GM18499 (cell line): ENCODE measurements around the gene OGT.
"Not testable (repeated sequence)": the region's sequence is repeated elsewhere in the genome, so short reads cannot be mapped to it uniquely, and the experiment has no call there.

Experiments used
- ATAC-seq: cut with Tn5 transposase; IDR thresholded peaks from one replicate; pipeline ENCODE4 v1.9.1; 2021; ENCODE audit warnings: moderate number of reproducible peaks; ENCODE audit not compliant: insufficient read depth, unreplicated experiment

OGT gene

DNA sequence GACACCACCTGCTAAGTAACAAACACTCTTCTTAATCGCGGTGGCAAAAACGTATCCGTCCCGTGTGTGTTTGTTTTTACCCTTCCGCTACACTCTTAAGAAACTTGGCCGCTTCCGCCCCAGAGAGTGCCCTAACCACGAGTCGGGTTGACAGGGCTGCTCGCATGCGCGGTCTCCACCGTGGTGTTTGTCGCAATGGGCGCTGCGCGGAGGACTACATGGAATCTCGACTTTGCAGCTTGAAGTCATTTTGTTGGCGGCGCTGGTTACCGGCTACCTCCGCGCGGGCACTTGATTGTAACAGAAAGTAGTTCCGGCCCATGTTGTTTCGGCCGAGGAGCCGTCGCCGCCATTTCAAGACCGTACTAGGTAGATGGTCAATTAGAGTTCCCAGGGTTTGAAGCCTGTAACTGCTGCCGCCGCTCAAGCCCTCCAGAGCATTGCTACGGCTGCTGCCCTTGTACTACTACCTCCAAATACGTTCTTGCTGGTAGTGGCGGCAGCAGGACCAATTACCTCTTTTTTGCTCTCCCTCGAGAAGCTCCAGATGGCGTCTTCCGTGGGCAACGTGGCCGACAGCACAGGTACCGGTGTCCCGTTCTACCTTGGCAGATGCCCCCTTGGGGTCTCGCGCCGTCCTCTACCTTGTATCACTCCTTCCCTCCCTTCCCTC, at the start of gene OGT:
TSS of gene OGT (plus strand) at position 352 of the 673 bp plus-strand sequence. CDS start at position 548, 196 bp downstream.
- peak; percentile 56 for ATAC-seq

DNA sequence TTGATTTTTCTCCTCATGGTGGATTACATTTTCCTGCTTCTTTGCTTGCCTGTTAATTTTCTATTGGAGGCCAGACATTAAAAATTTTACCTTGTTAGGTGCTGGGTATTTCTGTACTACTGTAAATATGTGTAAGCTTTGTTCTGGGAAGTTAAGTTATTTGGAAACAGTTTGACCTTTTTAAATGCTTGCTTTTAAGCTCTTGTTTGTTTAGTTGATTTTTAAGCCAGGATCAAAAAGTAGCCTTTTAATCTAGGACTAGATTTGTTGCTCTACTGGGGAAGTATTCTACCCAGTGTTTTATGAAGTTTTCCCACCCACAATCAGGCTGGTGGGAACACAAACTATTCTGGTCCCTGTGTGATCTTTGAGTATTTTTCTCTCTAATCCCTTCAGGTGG, 45.1 kb upstream of the OGT start:
- ATAC-seq = no peak

DNA sequence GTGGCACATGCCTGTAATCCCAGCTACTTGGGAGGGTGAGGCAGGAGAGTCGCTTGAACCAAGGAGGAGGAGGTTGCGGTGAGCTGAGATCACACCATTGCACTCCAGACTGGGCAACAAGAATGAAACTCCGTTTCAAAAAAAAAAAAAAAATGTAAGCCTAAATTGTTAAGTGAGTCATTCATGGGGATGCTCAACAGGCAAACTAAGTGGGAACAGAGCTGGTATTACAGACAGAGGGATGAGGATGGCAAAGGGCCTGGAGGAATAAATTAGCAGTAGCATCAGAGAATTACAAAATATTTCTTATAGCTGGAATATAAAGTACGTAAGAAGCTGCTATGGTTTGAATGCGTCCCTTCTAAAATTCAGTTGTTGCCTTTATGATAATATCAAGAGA, 43.4 kb upstream of the OGT start:
- ATAC-seq = no peak

DNA sequence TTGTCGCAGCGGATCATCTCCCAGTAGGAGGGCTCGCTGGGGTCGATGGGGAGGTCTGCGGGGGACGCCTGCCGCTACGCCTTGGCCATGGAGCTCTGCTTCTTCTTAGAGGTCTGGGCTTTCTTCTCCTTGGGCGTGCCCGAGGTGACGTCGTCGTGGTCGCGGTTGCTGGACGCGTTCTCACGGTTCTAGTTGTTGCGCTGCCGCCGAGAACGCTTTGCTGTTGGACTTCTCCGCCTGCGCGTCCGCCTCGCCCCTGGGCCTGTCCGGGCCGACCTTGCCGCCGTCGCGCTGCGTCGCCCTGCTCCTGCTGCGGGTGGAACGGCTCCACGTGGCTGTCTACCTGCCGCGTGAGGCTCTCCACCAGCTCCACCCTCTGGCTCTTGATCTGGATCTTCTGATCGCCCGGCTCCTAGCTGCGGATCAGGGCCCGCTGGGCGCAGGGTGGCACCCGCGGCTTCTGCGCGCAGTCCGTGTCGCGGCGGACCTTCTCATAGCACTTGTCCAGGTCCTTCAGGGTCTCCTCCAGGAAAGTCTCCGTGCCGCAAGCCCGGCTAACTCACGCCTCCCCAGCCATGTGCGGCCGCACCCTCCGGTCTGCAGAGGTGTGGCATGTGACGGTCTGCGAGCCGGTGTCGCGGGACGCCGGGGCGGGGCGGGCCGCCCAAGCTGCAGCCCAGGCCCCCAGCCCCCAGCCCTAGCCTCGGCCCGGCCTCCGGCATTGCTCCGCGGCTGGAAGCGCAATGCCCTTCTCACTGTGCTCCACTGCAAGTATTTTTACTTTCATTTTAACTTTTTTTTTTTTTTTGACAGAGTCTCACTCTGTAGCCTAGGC, 40.5 kb upstream of the OGT start:
- no peak for ATAC-seq

DNA sequence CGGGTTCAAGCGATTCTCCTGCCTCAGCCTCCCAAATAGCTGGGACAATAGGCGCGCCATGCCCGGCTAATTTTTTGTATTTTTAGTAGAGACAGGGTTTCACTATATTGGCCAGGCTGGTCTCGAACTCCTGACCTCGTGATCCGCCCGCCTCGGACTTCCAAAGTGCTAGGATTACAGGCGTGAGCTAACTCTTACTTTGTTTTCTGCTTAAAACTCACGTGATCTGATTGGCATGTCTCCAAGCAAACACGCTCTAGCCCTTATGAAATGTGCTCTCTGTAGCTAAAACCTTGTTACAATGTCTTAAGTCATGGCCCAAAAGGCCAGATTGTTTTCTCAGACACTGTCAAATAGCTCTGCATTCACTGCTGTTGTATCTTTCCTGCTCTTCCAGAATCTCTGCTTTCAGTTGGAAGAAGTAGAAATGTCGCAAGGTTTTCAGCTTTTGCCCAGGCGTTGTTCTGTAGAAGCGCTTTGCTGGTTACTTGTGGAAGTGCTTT, 39.7 kb upstream of the OGT start:
- ATAC-seq = no peak

DNA sequence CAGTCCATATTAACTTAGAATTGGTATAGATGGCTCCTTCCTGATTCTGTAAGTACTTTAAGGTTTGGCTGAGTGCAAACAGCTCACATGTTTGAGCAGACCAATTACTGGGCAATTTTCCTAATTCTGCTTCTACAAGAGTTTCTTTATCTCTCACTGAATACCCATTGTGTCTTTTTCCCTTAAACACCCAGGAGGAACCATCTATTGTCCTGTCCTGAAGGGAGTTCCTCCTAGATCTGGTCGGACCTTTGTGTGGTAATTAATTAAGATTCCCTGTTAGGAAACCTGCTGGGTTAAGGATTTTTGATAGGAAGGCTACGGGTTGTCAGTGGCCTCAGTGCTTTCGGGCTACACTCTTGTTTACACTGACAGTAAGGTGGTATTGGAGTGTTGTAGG, 36.9 kb upstream of the OGT start:
- not testable (repeated sequence) for ATAC-seq

DNA sequence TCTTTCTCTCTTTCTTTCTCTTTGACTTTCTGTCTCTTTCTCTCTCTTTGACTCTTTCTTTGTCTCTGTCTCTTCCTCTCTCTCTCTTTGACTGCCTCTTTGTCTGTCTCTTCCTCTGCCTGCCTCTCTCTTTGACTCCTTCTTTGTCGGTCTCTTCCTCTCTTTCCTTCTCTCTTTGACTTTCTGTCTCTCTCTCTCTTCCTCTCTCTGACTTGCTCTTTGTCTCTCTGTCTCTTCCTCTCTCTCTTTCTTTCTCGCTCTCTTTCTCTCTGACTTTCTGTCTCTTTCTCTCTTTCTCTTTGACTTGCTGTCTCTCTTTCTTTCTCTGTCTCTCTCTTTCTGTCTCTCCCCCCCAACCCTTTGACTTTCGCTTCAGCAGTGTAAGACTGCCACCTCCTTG, 36.4 kb upstream of the OGT start:
- ATAC-seq = no peak

DNA sequence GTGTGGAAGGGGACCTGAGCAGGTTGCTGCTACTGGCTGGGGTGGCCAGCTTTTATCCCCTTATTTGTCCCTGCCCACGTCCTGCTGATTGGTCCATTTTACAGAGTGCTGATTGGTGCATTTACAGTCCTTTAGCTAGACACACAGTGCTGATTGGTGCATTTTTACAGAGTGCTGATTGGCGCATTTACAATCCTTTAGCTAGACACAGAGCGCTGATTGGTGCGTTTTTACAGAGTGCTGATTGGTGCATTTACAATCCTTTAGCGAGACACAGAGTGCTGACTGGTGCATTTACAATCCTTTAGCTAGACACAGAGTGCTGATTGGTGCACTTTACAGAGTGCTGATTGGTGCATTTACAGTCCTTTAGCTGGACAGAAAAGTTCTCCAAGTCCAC, 30.8 kb upstream of the OGT start:
- ATAC-seq = not testable (repeated sequence)

DNA sequence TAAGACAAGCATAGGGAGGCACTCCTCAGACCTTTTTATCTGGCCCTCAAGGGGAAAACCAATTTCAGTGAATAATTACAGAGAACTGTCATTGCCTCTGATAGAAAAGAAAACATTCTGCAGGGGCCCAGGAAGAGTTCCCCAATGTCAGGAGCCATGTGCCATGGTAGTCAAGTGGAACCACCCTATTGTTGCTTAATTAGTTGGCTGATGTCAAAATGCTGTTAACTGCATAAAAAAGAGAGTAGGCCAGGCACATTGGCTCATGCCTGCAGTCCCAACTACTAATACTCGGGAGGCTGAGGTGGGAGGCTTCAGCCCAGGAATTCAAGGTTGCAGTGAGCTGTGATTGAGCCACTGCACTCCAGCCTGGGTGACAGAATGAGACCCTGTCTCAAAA, 28.6 kb upstream of the OGT start:
- no peak for ATAC-seq

DNA sequence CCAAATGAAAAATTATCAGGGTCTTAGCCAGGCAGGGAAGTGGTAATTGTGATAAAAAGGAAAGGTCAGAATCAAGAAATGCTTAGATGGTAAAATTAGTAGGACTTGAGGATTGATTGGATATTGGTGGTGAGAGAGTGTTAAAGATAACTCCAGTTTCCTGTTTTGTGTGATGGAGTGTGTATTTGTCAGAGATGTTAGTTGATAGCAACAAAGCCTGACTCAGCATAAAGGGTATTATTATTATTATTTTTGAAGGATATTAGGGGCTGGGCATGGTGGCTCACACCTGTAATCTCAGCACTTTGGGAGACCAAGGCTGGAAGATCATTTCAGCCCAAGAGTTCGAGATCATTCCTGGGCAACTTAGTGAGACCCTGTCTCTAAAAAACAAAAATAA, 23.6 kb upstream of the OGT start:
- no peak for ATAC-seq

DNA sequence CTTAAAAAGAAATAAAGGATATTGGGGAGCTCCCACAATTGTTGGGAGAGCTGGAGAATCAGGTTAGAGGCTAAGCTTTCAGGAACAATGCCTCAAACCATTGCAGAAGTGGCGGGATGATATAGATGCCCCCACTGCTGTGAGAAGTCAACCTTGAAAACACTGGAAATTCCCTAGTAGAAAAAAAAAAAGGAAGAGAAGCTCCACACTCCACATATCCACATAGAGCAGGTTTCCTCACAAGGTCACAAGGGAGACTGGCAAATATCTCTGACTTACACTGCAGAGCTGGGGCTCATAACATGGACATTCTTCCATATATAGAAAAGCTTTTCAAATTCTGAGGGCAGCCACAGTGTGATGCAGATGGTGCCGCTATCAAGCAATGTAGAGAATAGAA, 22.7 kb upstream of the OGT start:
- ATAC-seq = no peak

DNA sequence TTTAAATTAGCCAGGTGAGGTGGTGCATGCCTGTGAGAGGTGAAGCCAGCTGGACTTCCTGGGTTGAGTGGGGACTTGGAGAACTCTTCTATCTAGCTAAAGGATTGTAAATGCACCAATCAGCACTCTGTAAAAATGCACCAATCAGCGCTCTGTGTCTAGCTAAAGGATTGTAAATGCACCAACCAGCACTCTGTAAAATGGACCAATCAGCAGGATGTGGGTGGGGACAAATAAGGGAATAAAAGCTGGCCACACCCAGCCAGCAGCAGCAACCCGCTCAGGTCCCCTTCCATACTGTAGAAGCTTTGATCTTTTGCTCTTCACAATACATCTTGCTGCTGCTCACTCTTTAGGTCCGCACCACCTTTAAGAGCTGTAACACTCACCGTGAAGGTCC, 19.2 kb upstream of the OGT start:
- not testable (repeated sequence) for ATAC-seq

DNA sequence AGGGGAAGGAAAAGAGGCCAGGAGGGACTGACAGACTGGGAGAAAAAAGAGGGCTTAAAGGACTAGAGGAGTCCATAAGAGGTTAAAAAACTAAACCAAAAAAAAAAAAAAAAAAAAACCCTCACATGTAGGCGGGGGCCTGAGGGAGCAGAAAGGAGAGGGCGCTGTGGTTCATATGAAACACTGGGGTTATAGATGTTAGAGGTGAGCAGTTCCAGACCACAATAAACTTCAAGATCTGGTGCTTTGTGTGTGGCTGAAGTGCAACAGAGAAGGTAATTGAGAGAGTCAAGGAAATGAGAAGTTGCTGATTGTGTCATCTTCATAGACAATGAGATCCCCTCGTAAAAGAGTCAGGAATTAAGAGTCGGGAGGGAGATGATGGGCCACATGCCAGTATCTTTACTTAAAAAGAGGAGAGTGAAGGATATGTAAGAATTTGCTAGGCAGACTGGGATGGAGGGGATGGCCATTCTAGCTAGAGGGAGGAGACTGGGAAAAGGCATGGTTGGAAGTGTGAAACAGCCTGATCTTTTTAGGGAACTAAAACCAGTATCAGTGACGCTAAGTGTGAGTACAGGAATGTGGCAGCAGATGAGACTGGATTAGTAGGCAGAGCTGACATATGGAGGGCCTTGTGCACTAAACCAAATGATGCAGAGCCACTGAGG, 18.4 kb upstream of the OGT start:
- peak; percentile 80 for ATAC-seq

DNA sequence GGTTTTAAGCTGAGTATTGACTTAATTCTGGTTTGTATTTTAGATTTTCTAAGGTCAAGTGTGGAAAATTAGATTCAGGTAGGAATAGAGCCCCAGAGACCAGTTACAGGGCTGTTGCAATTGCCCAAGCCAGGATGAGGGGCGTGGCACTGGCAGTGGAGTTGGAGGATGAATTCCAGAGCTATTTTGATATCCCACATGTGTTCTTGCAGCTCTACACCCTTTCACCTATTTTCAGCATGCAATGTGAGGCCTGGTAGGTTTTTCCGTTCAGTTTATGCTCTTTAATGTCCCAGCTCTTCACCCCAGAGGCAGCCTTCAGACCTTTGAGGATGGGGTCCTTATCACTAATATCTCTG, 17.9 kb upstream of the OGT start:
- no peak for ATAC-seq

DNA sequence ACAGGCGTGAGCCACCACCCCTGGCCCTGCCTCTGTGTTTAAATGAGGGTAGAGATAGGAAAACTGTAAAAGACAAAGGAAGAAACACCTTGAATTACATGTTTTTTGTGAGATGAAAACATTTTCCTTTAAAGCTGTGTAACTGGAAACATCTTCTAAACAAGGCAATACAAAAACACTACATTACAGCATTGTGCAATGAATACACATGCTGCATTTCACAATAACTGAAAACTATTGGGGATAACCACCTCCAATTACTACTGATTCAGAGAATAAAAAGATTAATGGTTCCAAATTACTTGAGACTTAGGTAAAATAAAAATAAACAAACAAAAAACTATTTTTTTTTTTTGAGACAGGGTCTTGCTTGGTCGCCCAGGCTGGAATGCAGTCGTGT, 7.6 kb upstream of the OGT start:
- no peak for ATAC-seq

DNA sequence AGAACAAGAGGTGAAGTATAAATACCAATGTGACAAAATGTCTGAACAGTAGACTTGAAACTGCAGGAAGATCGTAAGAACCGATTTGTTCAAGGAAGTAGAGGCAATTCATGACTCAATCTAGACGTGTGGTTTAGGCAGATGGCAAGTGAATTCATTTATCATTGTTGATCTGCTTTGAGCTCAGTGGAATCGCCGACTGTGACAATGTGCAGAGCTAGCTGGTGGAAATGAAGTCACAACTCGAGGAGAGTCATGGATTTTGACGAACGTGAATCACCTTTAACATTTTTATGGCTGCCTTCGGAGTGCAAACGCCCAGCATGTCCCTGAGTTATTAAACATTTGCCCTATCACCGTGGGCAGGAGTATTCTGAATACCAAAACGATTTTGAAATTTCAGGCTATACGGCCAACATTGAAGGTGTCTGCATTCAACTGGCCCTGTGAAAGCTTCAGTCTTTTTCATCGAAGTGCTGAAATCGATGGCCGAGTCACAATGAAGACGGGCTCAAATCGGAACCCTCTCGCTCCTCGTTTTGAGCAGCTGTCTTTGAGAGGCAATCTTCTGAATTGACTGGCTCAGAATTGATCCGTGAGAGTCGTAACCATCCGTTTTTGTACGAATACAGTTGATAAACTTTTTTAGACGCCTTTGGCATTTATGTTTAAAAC, 689 bp upstream of the OGT start:
- no peak for ATAC-seq

DNA sequence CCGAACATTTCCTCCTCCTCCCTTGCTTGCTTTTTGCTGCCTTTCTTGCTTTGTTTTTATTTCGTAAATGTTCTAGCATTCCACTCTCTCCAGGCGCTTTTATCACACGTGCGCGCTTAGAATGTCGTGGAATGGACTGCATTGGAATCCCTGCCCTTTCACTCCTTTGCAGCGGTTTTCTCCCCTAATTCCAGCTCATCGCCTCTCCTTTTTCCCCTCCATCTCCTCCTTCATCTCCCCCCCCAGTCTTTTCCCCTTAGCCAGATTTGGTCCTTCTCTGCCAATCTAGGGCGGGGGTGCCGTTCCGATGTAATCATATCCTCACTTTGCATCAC, 579 bp downstream of the OGT start:
- no peak for ATAC-seq

DNA sequence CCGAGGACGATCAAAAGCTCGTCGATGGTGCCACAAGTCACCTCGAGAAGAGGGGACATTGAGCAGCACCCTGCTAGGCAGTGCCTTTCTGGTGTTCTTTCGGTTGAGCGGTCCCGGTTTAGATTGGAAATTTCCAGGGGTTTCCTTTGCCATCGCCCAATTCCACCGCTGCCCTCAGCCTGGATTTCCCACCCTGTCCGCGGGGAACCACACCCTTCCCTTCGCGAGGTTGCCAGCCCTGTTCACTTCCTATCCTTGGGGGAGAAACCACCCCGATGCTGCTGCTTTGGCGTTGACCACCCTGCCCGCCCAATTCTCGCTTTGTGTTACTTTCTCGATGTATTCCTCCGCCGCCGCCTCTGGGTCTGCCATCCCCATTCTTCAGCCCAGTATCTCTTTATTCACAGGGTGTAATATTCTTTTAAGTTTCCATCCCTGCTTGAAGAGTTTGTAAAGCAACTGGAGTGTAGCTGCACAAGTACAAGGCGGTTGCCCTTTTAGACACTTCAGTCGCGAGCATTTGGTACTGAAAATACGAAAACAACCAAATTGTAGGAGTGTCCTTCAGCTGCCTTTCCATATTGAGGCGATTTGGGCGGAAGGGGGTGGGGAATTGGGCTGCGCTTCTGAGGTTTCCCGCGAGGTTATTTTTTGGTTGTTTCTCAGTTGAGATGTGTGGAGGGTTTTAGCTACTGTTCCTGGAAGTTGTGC, 1.1 kb downstream of the OGT start:
- ATAC-seq = no peak

DNA sequence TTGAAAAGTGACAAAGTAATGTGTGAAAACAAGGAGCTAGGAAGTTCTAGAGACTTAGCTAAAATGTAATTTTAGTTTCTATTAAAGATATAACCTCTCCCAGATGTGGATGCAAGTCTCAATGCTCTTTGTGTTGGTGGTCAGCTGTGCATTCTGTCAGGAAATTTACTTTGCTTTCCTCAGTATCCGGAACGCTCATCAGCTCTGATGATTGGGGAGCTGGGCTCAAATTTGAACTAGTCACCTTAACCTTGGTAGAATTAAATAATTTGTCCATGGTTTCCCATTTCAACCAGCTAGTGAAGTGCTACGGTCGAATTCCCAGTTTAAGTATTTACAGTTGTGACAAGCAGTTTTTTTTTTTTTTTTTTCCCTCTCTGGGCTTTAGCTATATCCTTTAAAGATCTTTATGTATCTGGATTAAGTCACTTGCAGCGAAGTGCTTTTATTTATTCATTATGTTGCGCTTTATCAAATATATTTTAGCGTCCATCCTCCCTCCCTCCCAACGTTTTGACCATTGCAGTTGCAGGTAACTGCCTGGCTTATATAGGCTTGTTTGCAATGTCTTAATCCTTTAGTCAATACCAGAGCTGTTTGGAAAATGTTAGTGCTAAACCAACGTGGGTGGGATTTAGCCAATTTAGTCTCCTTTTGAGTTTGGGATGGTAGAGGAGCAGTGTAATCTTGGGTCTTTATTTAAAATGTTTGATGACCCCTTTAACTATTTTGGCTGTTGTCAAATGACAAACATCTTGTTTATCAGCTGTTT, 2.1 kb downstream of the OGT start:
- ATAC-seq = no peak
